Endothelial cell of umbilical vein (primary cell): ENCODE results near the gene UBC. TPM values are rescaled to one million over a fixed set of nuclear protein-coding genes. Genes with fewer than 3 reads are reported as not detected.

Source experiments
- BruUV-seq: library from RNA; stranded (reverse); fragments of 400-500 nt; replicated peaks from 2 replicates; lab custom pipeline; 2021; lab: Mats Ljungman, UMichigan
- CTCF ChIA-PET: fragments of 300-600, 350-600 bp; sonication (Branson Sonifier 250); formaldehyde crosslinking; loops from one replicate; lab custom pipeline; 2021; ENCODE audit warnings: antibody characterized with exemption, inconsistent platforms; lab: Charles Lee
- POLR2A ChIA-PET: fragments of 300-600, 350-600 bp; sonication (Branson Sonifier 250); formaldehyde crosslinking; loops from one replicate; lab custom pipeline; 2021; ENCODE audit warnings: antibody characterized with exemption, inconsistent platforms; lab: Charles Lee
- DNase-seq: peaks from one replicate; pipeline ENCODE4 v3.0.0-alpha.2; 2011; ENCODE audit warnings: low read depth, low spot score
- FAIRE-seq: peaks from 2 replicates; lab custom pipeline; 2011; peaks lifted over from hg19 to GRCh38; lab: Jason Lieb, UNC
- H2AFZ ChIP-seq: 2 replicates; pipeline ENCODE4 v1.6.0; 2012; ENCODE audit warnings: low read depth, low read length, control low read depth, inconsistent platforms
- H3K27ac ChIP-seq: 2 replicates; pipeline ENCODE4 v1.5.1; 2011; ENCODE audit warnings: low read depth, mild to moderate bottlenecking, control low read depth, low read length, moderate library complexity; ENCODE audit not compliant: insufficient read depth
- H3K27me3 ChIP-seq, 2 experiments: 2 replicates each; pipeline versions ENCODE4 v1.6.0 to v1.6.1; 2011; ENCODE audit warnings: low read length in 2 of 2, mixed read lengths in 1 of 2; ENCODE audit not compliant: control insufficient read depth in 2 of 2, insufficient read depth in 2 of 2
- H3K36me3 ChIP-seq, 2 experiments: 2 replicates in 1 of 2; 3 replicates in 1 of 2; pipeline ENCODE4 v1.5.1; 2011; ENCODE audit warnings: low read length in 2 of 2, mild to moderate bottlenecking in 1 of 2, moderate library complexity in 1 of 2; ENCODE audit not compliant: control insufficient read depth in 2 of 2, insufficient read depth in 2 of 2; ENCODE audit errors: extremely low read depth in 1 of 2
- H3K4me1 ChIP-seq: 3 replicates; pipeline ENCODE4 v1.5.1; 2011; ENCODE audit warnings: mild to moderate bottlenecking, low read length; ENCODE audit not compliant: control insufficient read depth, insufficient read depth; ENCODE audit errors: extremely low read depth
- H3K4me2 ChIP-seq: 2 replicates; pipeline ENCODE4 v1.6.1; 2011; ENCODE audit warnings: low read length, control low read depth, mixed read lengths; ENCODE audit not compliant: insufficient read depth
- H3K4me3 ChIP-seq, 3 experiments: fragments of 200-600 bp in 1 of 3; sonication (generic), shearing (Covaris generic) in 1 of 3; replicated peaks in 1 of 3; 2 replicates each; pipeline ENCODE4 v1.5.1; 2011 to 2016; ENCODE audit warnings: control low read depth in 3 of 3, low read length in 3 of 3, mild to moderate bottlenecking in 2 of 3, inconsistent platforms in 1 of 3, low read depth in 1 of 3, moderate library complexity in 1 of 3; ENCODE audit not compliant: insufficient read depth in 1 of 3
- H3K79me2 ChIP-seq: 2 replicates; pipeline ENCODE4 v1.6.0; 2012; ENCODE audit warnings: low read length, inconsistent platforms; ENCODE audit not compliant: control insufficient read depth, insufficient read depth
- H3K9ac ChIP-seq: replicated peaks from 2 replicates; pipeline ENCODE3; 2011; ENCODE audit warnings: low read length, control low read depth; ENCODE audit not compliant: insufficient read depth; ENCODE audit errors: extremely low read depth
- H3K9me1 ChIP-seq: replicated peaks from 3 replicates; pipeline ENCODE4 v1.6.0; 2011; ENCODE audit warnings: mild to moderate bottlenecking, low read length; ENCODE audit not compliant: control insufficient read depth, insufficient read depth; ENCODE audit errors: extremely low read depth
- H3K9me3 ChIP-seq: replicated peaks from 2 replicates; pipeline ENCODE4 v1.5.1; 2012; ENCODE audit warnings: low read length, inconsistent platforms; ENCODE audit not compliant: control insufficient read depth, insufficient read depth
- H4K20me1 ChIP-seq: replicated peaks from 2 replicates; pipeline ENCODE3; 2011; ENCODE audit warnings: mild to moderate bottlenecking, low read length; ENCODE audit not compliant: control insufficient read depth, insufficient read depth; ENCODE audit errors: extremely low read depth
- EZH2 ChIP-seq: IDR thresholded peaks from 2 replicates; pipeline ENCODE4 v1.6.1; 2012; ENCODE audit warnings: borderline replicate concordance, low read depth, mild to moderate bottlenecking, moderate library complexity, low read length, inconsistent platforms; ENCODE audit not compliant: severe bottlenecking
- FOS ChIP-seq: IDR thresholded peaks from 2 replicates; pipeline ENCODE4 v1.6.1; 2011; ENCODE audit warnings: mild to moderate bottlenecking, low read length, moderate library complexity, borderline replicate concordance; ENCODE audit not compliant: insufficient read depth
- GATA2 ChIP-seq: IDR thresholded peaks from 2 replicates; pipeline ENCODE4 v1.7.0; 2011; ENCODE audit warnings: low read depth, mild to moderate bottlenecking, moderate library complexity, mixed read lengths, low read length; ENCODE audit not compliant: insufficient read length, insufficient read depth
- JUN ChIP-seq: IDR thresholded peaks from 2 replicates; pipeline ENCODE4 v1.6.1; 2011; ENCODE audit warnings: borderline replicate concordance, low read depth; ENCODE audit not compliant: insufficient read length, insufficient read depth
- MYC ChIP-seq: IDR thresholded peaks from one replicate; pipeline ENCODE4 v1.6.1; 2011; ENCODE audit warnings: mild to moderate bottlenecking, low read depth, low read length
- POLR2A ChIP-seq: IDR thresholded peaks from 2 replicates; pipeline ENCODE4 v1.6.1; 2012; ENCODE audit warnings: low read depth, mild to moderate bottlenecking, control low read depth, low read length
- POLR2AphosphoS5 ChIP-seq: IDR thresholded peaks from 2 replicates; pipeline ENCODE4 v1.6.1; 2012; ENCODE audit warnings: low read depth, mild to moderate bottlenecking, control low read depth, low read length, moderate library complexity; ENCODE audit not compliant: insufficient read depth
- dilution Hi-C: fragments of 300-500 bp; cut with MboI; formaldehyde crosslinking; loops from one replicate; pipeline ENCODE4 v1.15.0; 2019; ENCODE audit warnings: low sequenced_read_pairs; ENCODE audit not compliant: extremely low pct_ligation_motif_present
- intact Hi-C: fragments of 100-400 bp; cut with micrococcal nuclease; formaldehyde crosslinking; loops from one replicate; pipeline ENCODE4 v1.10.0; 2022
- polyA plus RNA-seq, 4 experiments: library from polyadenylated mRNA; depleted of rRNA in 3 of 4; stranded (reverse) in 3 of 4; unstranded in 1 of 4; fragments of >200 nt; gene quantifications; 2 replicates each; pipeline versions ENCODE4 v1.2.1 to v1.2.3, GENCODE V29; 2011 to 2012; ENCODE audit warnings: missing spikeins in 1 of 4
- total RNA-seq: library from RNA; stranded (reverse); gene quantifications from 2 replicates; pipeline ENCODE4 v1.2.3, GENCODE V29; 2021
- TF ChIP-seq, protein P1 (sequence below): IDR thresholded peaks from 2 replicates; pipeline ENCODE4 v1.6.1; 2011; ENCODE audit not compliant: insufficient read depth, insufficient read length
- TF ChIP-seq, protein P2 (sequence below), 2 donors: IDR thresholded peaks; 1 replicate in 1 of 2; 2 replicates in 1 of 2; pipeline ENCODE4 v1.5.1; 2011; ENCODE audit warnings: low read length in 2 of 2, mild to moderate bottlenecking in 2 of 2, moderate library complexity in 2 of 2, control low read depth in 1 of 2, inconsistent platforms in 1 of 2, low read depth in 1 of 2; ENCODE audit not compliant: insufficient read depth in 1 of 2; ENCODE audit errors: extremely low read depth in 1 of 2

Gene UBC
- total and polyA plus RNA-seq, 2 donors (not counting 3 experiments of a cell fraction or from before 2014, with no cell fraction given) = 875 to 1,305 TPM

DNA sequence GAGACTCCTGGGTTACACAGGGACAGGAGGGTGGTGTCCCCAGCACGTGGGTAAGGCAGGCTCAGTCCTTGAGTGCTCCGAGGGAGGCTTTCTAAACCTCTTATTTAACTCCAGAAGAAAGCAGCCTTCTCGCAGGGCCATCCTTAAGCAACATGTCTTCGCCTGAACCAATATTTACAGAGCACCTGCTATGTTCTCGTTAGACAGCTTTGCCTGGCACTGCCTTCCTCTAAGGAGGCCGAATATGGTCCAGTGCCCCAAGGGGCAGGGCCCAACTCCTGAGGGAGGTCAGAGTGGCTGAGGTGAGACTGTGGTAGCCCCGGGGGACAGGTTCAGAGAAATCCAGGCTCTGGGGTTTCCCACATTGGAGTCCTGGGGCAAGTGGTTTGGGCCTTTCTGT lies 48.7 kb downstream of the UBC start:
- Histone ChIP-seq H2AFZ (no peak overlapping the region), H4K20me1 (no peaks in the 10 kb centered on the region), H3K4me2 (no peak overlapping the region), H3K9me3 (no peaks in the 10 kb centered on the region), H3K4me3 (no peak overlapping the region), H3K79me2 (peaks cover 16% of the 10 kb centered on the region), H3K27ac (no peak overlapping the region), H3K9ac (no peak overlapping the region), H3K9me1 (no peaks in the 10 kb centered on the region), H3K4me1 (peaks cover 24% of the 10 kb centered on the region), H3K36me3 (no peaks in the 10 kb centered on the region), H3K27me3 (no peaks in the 10 kb centered on the region)
- POLR2A ChIA-PET = no interaction called here
- no TSS peak for BruUV-seq
- intact Hi-C loops = no loop called here
- dilution Hi-C loops = no loop called here
- FAIRE-seq (no peak), DNase-seq (no peak)
- CTCF ChIA-PET = interaction anchor here (1.4 kb wide), 1 partner anchor 41 kb away, joined by 4 read pairs; no protein-coding TSS in a partner anchor
- TF ChIP-seq POLR2A (no peak), MYC (no peak), POLR2AphosphoS5 (no peak), FOS (no peak), EZH2 (no peak), GATA2 (no peak), JUN (no peak)
- TF ChIP-seq, protein P1, sequence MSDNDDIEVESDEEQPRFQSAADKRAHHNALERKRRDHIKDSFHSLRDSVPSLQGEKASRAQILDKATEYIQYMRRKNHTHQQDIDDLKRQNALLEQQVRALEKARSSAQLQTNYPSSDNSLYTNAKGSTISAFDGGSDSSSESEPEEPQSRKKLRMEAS = no peak
- TF ChIP-seq, protein P2, sequence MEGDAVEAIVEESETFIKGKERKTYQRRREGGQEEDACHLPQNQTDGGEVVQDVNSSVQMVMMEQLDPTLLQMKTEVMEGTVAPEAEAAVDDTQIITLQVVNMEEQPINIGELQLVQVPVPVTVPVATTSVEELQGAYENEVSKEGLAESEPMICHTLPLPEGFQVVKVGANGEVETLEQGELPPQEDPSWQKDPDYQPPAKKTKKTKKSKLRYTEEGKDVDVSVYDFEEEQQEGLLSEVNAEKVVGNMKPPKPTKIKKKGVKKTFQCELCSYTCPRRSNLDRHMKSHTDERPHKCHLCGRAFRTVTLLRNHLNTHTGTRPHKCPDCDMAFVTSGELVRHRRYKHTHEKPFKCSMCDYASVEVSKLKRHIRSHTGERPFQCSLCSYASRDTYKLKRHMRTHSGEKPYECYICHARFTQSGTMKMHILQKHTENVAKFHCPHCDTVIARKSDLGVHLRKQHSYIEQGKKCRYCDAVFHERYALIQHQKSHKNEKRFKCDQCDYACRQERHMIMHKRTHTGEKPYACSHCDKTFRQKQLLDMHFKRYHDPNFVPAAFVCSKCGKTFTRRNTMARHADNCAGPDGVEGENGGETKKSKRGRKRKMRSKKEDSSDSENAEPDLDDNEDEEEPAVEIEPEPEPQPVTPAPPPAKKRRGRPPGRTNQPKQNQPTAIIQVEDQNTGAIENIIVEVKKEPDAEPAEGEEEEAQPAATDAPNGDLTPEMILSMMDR (IDR thresholded peaks at IDR 0.05; ENCODE audit: extremely low read depth in 1 of 2, insufficient read depth in 1 of 2, low read depth in 1 of 2, low read length in 2 of 2) = no peak
